OCI-LY1 (cell line): ENCODE data around the gene TMIGD3.

Experiments
- CTCF ChIP-seq: fragments of 200-600 bp; sonication (generic), shearing (Covaris generic); IDR thresholded peaks from 2 replicates; pipeline ENCODE4 v1.5.1; 2017; ENCODE audit warnings: mild to moderate bottlenecking, antibody characterized with exemption, low read length, moderate library complexity, mixed read lengths
- EZH2 ChIP-seq: fragments of 200-600 bp; sonication (generic), shearing (Covaris generic); IDR thresholded peaks from 2 replicates; pipeline ENCODE4 v1.8.0; 2017; ENCODE audit warnings: borderline replicate concordance, mixed run types, mild to moderate bottlenecking, antibody characterized with exemption, low read length, moderate library complexity, mixed read lengths

DNA sequence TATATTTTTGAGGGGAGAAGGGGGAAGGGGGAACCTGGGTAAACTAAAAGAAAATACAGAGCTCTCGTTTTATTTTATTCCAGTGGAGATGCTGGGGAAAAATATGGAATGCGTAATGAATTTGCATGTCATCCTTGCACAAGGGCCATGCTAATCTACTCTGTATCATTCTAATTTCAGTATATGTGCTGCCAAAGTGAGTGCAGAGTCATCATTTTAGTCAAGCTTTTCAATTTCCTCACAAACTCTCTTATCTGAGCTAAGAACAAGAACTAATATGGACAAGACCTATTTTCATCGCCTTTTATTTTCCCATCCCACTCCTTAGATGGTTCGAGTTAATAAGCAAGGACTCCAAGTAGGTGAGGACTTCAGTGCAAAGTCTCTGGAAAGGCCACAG lies 13.2 kb downstream of the TMIGD3 start:
- TF ChIP-seq CTCF (no peak), EZH2 (no peak)
